Caki2 (cell line): Measurements from ENCODE around the gene MRPL24. TPM values are rescaled to one million over a fixed set of nuclear protein-coding genes. Genes with fewer than 3 reads are reported as not detected.
A peak's percentile ranks its signal among the peaks of the same experiment; 100 is the strongest.

Source experiments
- DNase-seq: peaks from one replicate; pipeline ENCODE4 v3.0.0-alpha.2; 2015; ENCODE audit warnings: low read depth
- in situ Hi-C: cut with HindIII; loops from 2 replicates; pipeline ENCODE4 v1.10.0; 2016; ENCODE audit warnings: low sequenced_read_pairs, low pct_unique_long_range_greater_than_20kb, mixed read lengths
- total RNA-seq: library from RNA; depleted of rRNA; stranded (reverse); fragments of >200 nt; shearing (Covaris generic); gene quantifications from 2 replicates; pipeline ENCODE4 v1.2.3, GENCODE V29; 2014; ENCODE audit warnings: low replicate concordance

The MRPL24 gene
- total RNA-seq, 1 experiment from 2014 or later, result 194 TPM

- DNase-seq, result peak; percentile 96
- in situ Hi-C loops, result no loop called here
These were observed 6.1 kb upstream of the MRPL24 start for GRCh38 chr1:156746728-156747631.

GRCh38 chr1:156746406-156746727, 5.5 kb upstream of the MRPL24 start:
- no peak for DNase-seq
- in situ Hi-C loops, result no loop called here

- no peak for DNase-seq
- in situ Hi-C loops, result no loop called here
These were observed 5.0 kb upstream of the MRPL24 start for GRCh38 chr1:156745881-156746280.

- DNase-seq, result no peak
- in situ Hi-C loops, result no loop called here
These were observed 4.0 kb upstream of the MRPL24 start for GRCh38 chr1:156744786-156745419.

GRCh38 chr1:156744344-156744743, 3.5 kb upstream of the MRPL24 start:
- in situ Hi-C loops, result no loop called here

GRCh38 chr1:156743367-156744302, 2.7 kb upstream of the MRPL24 start:
- no peak for DNase-seq
- in situ Hi-C loops, result no loop called here

More at GRCh38 chr1:156744344-156744743, 3.5 kb upstream of the MRPL24 start:
- no peak for DNase-seq

GRCh38 chr1:156742801-156743200, 1.9 kb upstream of the MRPL24 start:
- no peak for DNase-seq
- in situ Hi-C loops, result no loop called here

GRCh38 chr1:156742017-156742416, 1.1 kb upstream of the MRPL24 start:
- no peak for DNase-seq
- in situ Hi-C loops, result no loop called here

GRCh38 chr1:156741481-156741983, 644 bp upstream of the MRPL24 start:
- no peak for DNase-seq
- in situ Hi-C loops, result no loop called here

GRCh38 chr1:156740237-156740740, 599 bp downstream of the MRPL24 start:
- DNase-seq, result no peak
- in situ Hi-C loops, result no loop called here

- in situ Hi-C loops, result no loop called here
- no peak for DNase-seq
These were observed 2.0 kb downstream of the MRPL24 start for GRCh38 chr1:156738916-156739315.

GRCh38 chr1:156738407-156738806, 2.5 kb downstream of the MRPL24 start:
- in situ Hi-C loops, result no loop called here
- DNase-seq, result no peak

GRCh38 chr1:156733989-156734584, 6.8 kb downstream of the MRPL24 start:
- in situ Hi-C loops, result no loop called here
- no peak for DNase-seq

GRCh38 chr1:156728599-156729462, 12.1 kb downstream of the MRPL24 start, which contains the start of gene ISG20L2:
TSS of gene ISG20L2 (minus strand) at chr1:156728766. CDS start at chr1:156727652, 1,114 bp downstream.
- peak; percentile 90 for DNase-seq
- in situ Hi-C loops, result no loop called here

- in situ Hi-C loops, result no loop called here
These were observed 12.8 kb downstream of the MRPL24 start, which contains the start of gene METTL25B for GRCh38 chr1:156727926-156728598. TSS of gene METTL25B (plus strand) at chr1:156728469. CDS start at chr1:156729105, 636 bp downstream.

GRCh38 chr1:156727492-156727891, 13.4 kb downstream of the MRPL24 start:
- DNase-seq, result no peak
- in situ Hi-C loops, result no loop called here

More at GRCh38 chr1:156727926-156728598, 12.8 kb downstream of the MRPL24 start, which contains the start of gene METTL25B:
- peak; percentile 58 for DNase-seq
